Testis (tissue), 3 donors: ENCODE measurements around the gene INO80C. TPM values are rescaled to one million over a fixed set of nuclear protein-coding genes. Genes with fewer than 3 reads are reported as not detected.

Experiments used
- DNase-seq: peaks from one replicate; pipeline ENCODE4 v3.0.0-alpha.2; 2019
- H3K27ac ChIP-seq, 2 donors: fragments of 200-600 bp; sonication (generic); one replicate each; pipeline ENCODE4 v1.5.1; 2019
- H3K27me3 ChIP-seq: fragments of 200-600 bp; sonication (generic); one replicate; pipeline ENCODE4 v1.5.1; 2019
- H3K36me3 ChIP-seq: fragments of 200-600 bp; sonication (generic); one replicate; pipeline ENCODE4 v1.5.1; 2017; ENCODE audit warnings: low read depth; ENCODE audit errors: missing control alignments
- H3K4me1 ChIP-seq: fragments of 200-600 bp; sonication (generic); one replicate; pipeline ENCODE4 v1.5.1; 2019
- H3K4me3 ChIP-seq, 2 donors: fragments of 200-600 bp; sonication (generic); one replicate each; pipeline ENCODE4 v1.5.1; 2017 to 2019
- H3K9me3 ChIP-seq: fragments of 200-600 bp; sonication (generic); one replicate; pipeline ENCODE4 v1.5.1; 2017
- CTCF ChIP-seq, 3 experiments: fragments of 450-650 bp in 2 of 3; fragments of 200-600 bp in 1 of 3; sonication (generic) in 1 of 3; IDR thresholded peaks; one replicate each; pipeline ENCODE4 v1.5.1; 2016 to 2019; ENCODE audit warnings: antibody characterized with exemption in 3 of 3, mild to moderate bottlenecking in 2 of 3, moderate library complexity in 1 of 3
- POLR2A ChIP-seq: fragments of 450-650 bp; IDR thresholded peaks from one replicate; pipeline ENCODE4 v1.6.1; 2017; ENCODE audit warnings: antibody characterized with exemption, mild to moderate bottlenecking, moderate library complexity
- WGBS, 2 donors: methylation state at CpG; one replicate each; pipeline ENCODE4 v1.1.5; 2018; 5-methylcytosine and 5-hydroxymethylcytosine counted together
- intact Hi-C: fragments of 100-400 bp; cut with DNase I; formaldehyde crosslinking; loops from one replicate; pipeline ENCODE4 v1.15.1; 2023; ENCODE audit warnings: low total_unique reads
- polyA plus RNA-seq: library from polyadenylated mRNA; stranded (reverse); fragments of 350-450 nt; fragmentation: Illumina TruSeq; extraction: RNeasy Lipid Tissue Mini Kit (QIAGEN cat#74804); gene quantifications from one replicate; pipeline ENCODE4 v1.2.3, GENCODE V29; 2014; ENCODE audit warnings: low read depth, low replicate concordance; ENCODE audit not compliant: insufficient read depth
- total RNA-seq, 2 donors: library from RNA; depleted of rRNA; stranded (reverse); fragments of >200 nt; gene quantifications; one replicate each; pipeline ENCODE4 v1.2.3, GENCODE V29; 2016

The INO80C gene
- total and polyA plus RNA-seq, 3 donors from 2014 or later: 52.2 to 155 (median 77.5) TPM

- 81 to 84% methylated on average over 8 of the region's 8 CpGs for WGBS, 2 donors
- no peaks in the 10 kb centered on the region for H3K4me1 ChIP-seq
- intact Hi-C loops: no loop called here
- H3K36me3 ChIP-seq: no peaks in the 10 kb centered on the region
- no peak overlapping the region for H3K4me3 ChIP-seq
- no peaks in the 10 kb centered on the region for H3K27me3 ChIP-seq
- TF ChIP-seq CTCF (IDR thresholded peaks at IDR 0.05): no peak
- TF ChIP-seq POLR2A: no peak
- H3K9me3 ChIP-seq: no peaks in the 10 kb centered on the region
- no peak for DNase-seq
- no peak overlapping the region for H3K27ac ChIP-seq
These were observed 19.0 kb downstream of the INO80C start for GRCh38 chr18:35478520-35479435.

GRCh38 chr18:35477974-35478373 is 19.8 kb downstream of the INO80C start:
- H3K27me3 ChIP-seq: no peaks in the 10 kb centered on the region
- no peaks in the 10 kb centered on the region for H3K36me3 ChIP-seq
- no peaks in the 10 kb centered on the region for H3K4me1 ChIP-seq
- no peaks in the 10 kb centered on the region for H3K9me3 ChIP-seq
- intact Hi-C loops: no loop called here
- no peak overlapping the region for H3K4me3 ChIP-seq
- DNase-seq: no peak
- TF ChIP-seq POLR2A: no peak
- TF ChIP-seq CTCF (IDR thresholded peaks at IDR 0.05): no peak
- H3K27ac ChIP-seq: no peak overlapping the region

- TF ChIP-seq POLR2A: no peak
- TF ChIP-seq CTCF (IDR thresholded peaks at IDR 0.05): no peak
- no peaks in the 10 kb centered on the region for H3K27me3 ChIP-seq
- intact Hi-C loops: no loop called here
- no peaks in the 10 kb centered on the region for H3K9me3 ChIP-seq
- no peaks in the 10 kb centered on the region for H3K4me1 ChIP-seq
- H3K27ac ChIP-seq: no peak overlapping the region
- H3K4me3 ChIP-seq: no peak overlapping the region
- no peak for DNase-seq
- no peaks in the 10 kb centered on the region for H3K36me3 ChIP-seq
- WGBS, 2 donors: 81 to 89% methylated on average over 1 of the region's 1 CpG
These were observed 20.3 kb downstream of the INO80C start for GRCh38 chr18:35477497-35477896.

GRCh38 chr18:35474884-35475283 is 22.9 kb downstream of the INO80C start:
- no peaks in the 10 kb centered on the region for H3K27me3 ChIP-seq
- no peaks in the 10 kb centered on the region for H3K4me1 ChIP-seq
- no peaks in the 10 kb centered on the region for H3K36me3 ChIP-seq
- intact Hi-C loops: no loop called here
- no peak overlapping the region for H3K27ac ChIP-seq
- no peaks in the 10 kb centered on the region for H3K9me3 ChIP-seq
- no peak for DNase-seq
- TF ChIP-seq POLR2A: no peak
- TF ChIP-seq CTCF (IDR thresholded peaks at IDR 0.05): no peak
- WGBS, 2 donors: 80 to 97% methylated on average over 1 of the region's 1 CpG
- H3K4me3 ChIP-seq: no peak overlapping the region

- no peak overlapping the region for H3K27ac ChIP-seq
- H3K9me3 ChIP-seq: no peaks in the 10 kb centered on the region
- WGBS, 2 donors: 87 to 89% methylated on average over 1 of the region's 1 CpG
These were observed 24.2 kb downstream of the INO80C start for GRCh38 chr18:35473562-35473961.

More at GRCh38 chr18:35473562-35473961, 24.2 kb downstream of the INO80C start:
- H3K4me1 ChIP-seq: no peaks in the 10 kb centered on the region
- TF ChIP-seq POLR2A (no peak), CTCF (IDR thresholded peaks at IDR 0.05) (no peak)
- no peak overlapping the region for H3K4me3 ChIP-seq
- H3K36me3 ChIP-seq: no peaks in the 10 kb centered on the region
- intact Hi-C loops: no loop called here
- H3K27me3 ChIP-seq: no peaks in the 10 kb centered on the region
- no peak for DNase-seq
